Stimulated activated CD4-positive, alpha-beta T cell treated with anti-CD3 and anti-CD28 coated beads, Interleukin-15, amount 100 ng/mL, for 1 hour (primary cell): ENCODE results near the gene IRF8.
"Not testable (repeated sequence)": the region's sequence is repeated elsewhere in the genome, so short reads cannot be mapped to it uniquely, and the experiment has no call there.

ENCODE experiments used
- DNase-seq, 2 donors: peaks; one replicate each; pipeline ENCODE4 v3.0.0-alpha.2; 2020; ENCODE audit warnings: low read depth in 1 of 2, low spot score in 1 of 2

Gene IRF8

GRCh38 chr16:85867189-85867588 lies 31.8 kb upstream of the IRF8 start:
- no peak for DNase-seq

GRCh38 chr16:85868495-85868894 lies 30.5 kb upstream of the IRF8 start:
- no peak for DNase-seq

- no peak for DNase-seq
Observed at GRCh38 chr16:85869206-85869605, 29.8 kb upstream of the IRF8 start.

GRCh38 chr16:85869785-85870558 lies 29.0 kb upstream of the IRF8 start:
- no peak for DNase-seq

- DNase-seq: no peak
Observed at GRCh38 chr16:85871756-85872155, 27.2 kb upstream of the IRF8 start.

GRCh38 chr16:85872734-85873133 lies 26.2 kb upstream of the IRF8 start:
- no peak for DNase-seq

- no peak for DNase-seq
Observed at GRCh38 chr16:85873153-85873552, 25.8 kb upstream of the IRF8 start.

- not testable (repeated sequence) for DNase-seq
Observed at GRCh38 chr16:85874031-85874430, 24.9 kb upstream of the IRF8 start.

- DNase-seq: no peak
Observed at GRCh38 chr16:85878407-85878806, 20.6 kb upstream of the IRF8 start.

- DNase-seq: no peak
Observed at GRCh38 chr16:85878875-85879274, 20.1 kb upstream of the IRF8 start.

- no peak for DNase-seq
Observed at GRCh38 chr16:85879549-85879948, 19.4 kb upstream of the IRF8 start.

GRCh38 chr16:85879975-85880831 lies 18.8 kb upstream of the IRF8 start:
- DNase-seq: no peak

GRCh38 chr16:85880861-85881260 lies 18.1 kb upstream of the IRF8 start:
- DNase-seq: no peak

GRCh38 chr16:85881436-85881835 lies 17.5 kb upstream of the IRF8 start:
- no peak for DNase-seq

GRCh38 chr16:85882181-85882810 lies 16.7 kb upstream of the IRF8 start:
- no peak for DNase-seq

- no peak for DNase-seq
Observed at GRCh38 chr16:85883813-85884212, 15.1 kb upstream of the IRF8 start.

GRCh38 chr16:85884808-85885463 lies 14.0 kb upstream of the IRF8 start:
- DNase-seq: no peak

GRCh38 chr16:85885537-85885936 lies 13.4 kb upstream of the IRF8 start:
- DNase-seq: no peak

- no peak for DNase-seq
Observed at GRCh38 chr16:85888405-85889331, 10.3 kb upstream of the IRF8 start.

GRCh38 chr16:85891033-85891775 lies 7.8 kb upstream of the IRF8 start:
- DNase-seq: no peak
